ENCODE data around the gene SLCO2B1.

Gene SLCO2B1

GRCh38 chr11:75161506-75162095 is 10.7 kb downstream of the SLCO2B1 start:
- no peak for DNase-seq (ENCODE audit: low spot score)

- DNase-seq (ENCODE audit: low spot score), result no peak
Observed at GRCh38 chr11:75162954-75163353, 12.0 kb downstream of the SLCO2B1 start.

GRCh38 chr11:75163921-75164849 is 13.3 kb downstream of the SLCO2B1 start:
- DNase-seq (ENCODE audit: low spot score), result no peak

GRCh38 chr11:75165721-75166120 is 14.8 kb downstream of the SLCO2B1 start:
- DNase-seq (ENCODE audit: low spot score), result no peak

GRCh38 chr11:75166791-75167190 is 15.9 kb downstream of the SLCO2B1 start:
- DNase-seq (ENCODE audit: low spot score), result no peak

- no peak for DNase-seq (ENCODE audit: low spot score)
Observed at GRCh38 chr11:75167617-75168016, 16.7 kb downstream of the SLCO2B1 start.

- DNase-seq (ENCODE audit: low spot score), result no peak
Observed at GRCh38 chr11:75169101-75169885, 18.4 kb downstream of the SLCO2B1 start.

- no peak for DNase-seq (ENCODE audit: low spot score)
Observed at GRCh38 chr11:75170516-75171201, 19.8 kb downstream of the SLCO2B1 start.

GRCh38 chr11:75173336-75173735 is 22.4 kb downstream of the SLCO2B1 start:
- DNase-seq (ENCODE audit: low spot score), result no peak

GRCh38 chr11:75174781-75175370 is 24.0 kb downstream of the SLCO2B1 start:
- peak; percentile 25 for DNase-seq (ENCODE audit: low spot score)

GRCh38 chr11:75182664-75183063 is 31.8 kb downstream of the SLCO2B1 start:
- DNase-seq (ENCODE audit: low spot score), result no peak

- DNase-seq (ENCODE audit: low spot score), result no peak
Observed at GRCh38 chr11:75184051-75184450, 33.1 kb downstream of the SLCO2B1 start.

GRCh38 chr11:75184757-75185425 is 34.0 kb downstream of the SLCO2B1 start:
- no peak for DNase-seq (ENCODE audit: low spot score)

- no peak for DNase-seq (ENCODE audit: low spot score)
Observed at GRCh38 chr11:75185866-75186265, 35.0 kb downstream of the SLCO2B1 start.

GRCh38 chr11:75186999-75187398 is 36.1 kb downstream of the SLCO2B1 start:
- no peak for DNase-seq (ENCODE audit: low spot score)

GRCh38 chr11:75188671-75189070 is 37.8 kb downstream of the SLCO2B1 start:
- DNase-seq (ENCODE audit: low spot score), result no peak

- DNase-seq (ENCODE audit: low spot score), result no peak
Observed at GRCh38 chr11:75189108-75189507, 38.2 kb downstream of the SLCO2B1 start.

- no peak for DNase-seq (ENCODE audit: low spot score)
Observed at GRCh38 chr11:75189911-75190310, 39.0 kb downstream of the SLCO2B1 start.

GRCh38 chr11:75190652-75191329 is 39.9 kb downstream of the SLCO2B1 start:
- DNase-seq (ENCODE audit: low spot score), result no peak

- DNase-seq (ENCODE audit: low spot score), result no peak
Observed at GRCh38 chr11:75191330-75191717, 40.4 kb downstream of the SLCO2B1 start.

GRCh38 chr11:75193271-75193670 is 42.4 kb downstream of the SLCO2B1 start:
- DNase-seq (ENCODE audit: low spot score), result no peak

All from AG08395 (cell line).